IPS-15b (cell line): ENCODE data around the gene PRR20G.

Experiments used
- H3K27me3 ChIP-seq: one replicate; pipeline ENCODE4 v1.6.1; 2013; ENCODE audit warnings: low read length; ENCODE audit not compliant: control insufficient read depth, insufficient read depth
- H3K36me3 ChIP-seq: one replicate; pipeline ENCODE4 v1.6.1; 2013; ENCODE audit warnings: low read length; ENCODE audit not compliant: control insufficient read depth, insufficient read depth
- H3K4me1 ChIP-seq: one replicate; pipeline ENCODE4 v1.6.1; 2013; ENCODE audit warnings: mild to moderate bottlenecking, low read length; ENCODE audit not compliant: control insufficient read depth, insufficient read depth
- H3K4me3 ChIP-seq: one replicate; pipeline ENCODE4 v1.5.1; 2013; ENCODE audit warnings: low read depth, low read length
- H3K9ac ChIP-seq: one replicate; pipeline ENCODE4 v1.6.1; 2013; ENCODE audit warnings: low read depth, mild to moderate bottlenecking, low read length
- H3K9me3 ChIP-seq: one replicate; pipeline ENCODE4 v1.6.1; 2013; ENCODE audit warnings: mild to moderate bottlenecking, low read length; ENCODE audit not compliant: control insufficient read depth, insufficient read depth

Gene PRR20G

DNA sequence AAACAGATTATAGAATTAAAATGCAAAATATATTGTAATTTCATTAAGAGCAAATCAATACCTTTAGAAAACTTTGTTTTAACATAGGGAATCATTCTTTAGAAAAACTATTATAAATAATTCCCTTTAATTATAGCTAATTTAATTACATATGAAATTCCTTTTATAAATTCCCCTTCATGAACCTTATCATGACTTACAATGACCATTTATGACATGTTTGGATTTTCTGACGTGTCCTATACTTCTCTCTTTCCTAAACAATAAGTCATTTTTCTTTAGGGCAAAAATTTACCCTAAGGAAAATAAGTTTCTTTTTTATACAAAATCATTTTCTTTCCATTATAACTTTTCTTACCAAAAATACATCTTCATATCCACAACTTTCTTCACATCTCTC lies 37.8 kb downstream of the PRR20G start:
- H3K9me3 ChIP-seq = peaks cover 27% of the 10 kb centered on the region
- H3K4me3 ChIP-seq = no peak overlapping the region
- H3K9ac ChIP-seq = no peak overlapping the region
- no peaks in the 10 kb centered on the region for H3K36me3 ChIP-seq
- no peaks in the 10 kb centered on the region for H3K4me1 ChIP-seq
- H3K27me3 ChIP-seq = no peaks in the 10 kb centered on the region

DNA sequence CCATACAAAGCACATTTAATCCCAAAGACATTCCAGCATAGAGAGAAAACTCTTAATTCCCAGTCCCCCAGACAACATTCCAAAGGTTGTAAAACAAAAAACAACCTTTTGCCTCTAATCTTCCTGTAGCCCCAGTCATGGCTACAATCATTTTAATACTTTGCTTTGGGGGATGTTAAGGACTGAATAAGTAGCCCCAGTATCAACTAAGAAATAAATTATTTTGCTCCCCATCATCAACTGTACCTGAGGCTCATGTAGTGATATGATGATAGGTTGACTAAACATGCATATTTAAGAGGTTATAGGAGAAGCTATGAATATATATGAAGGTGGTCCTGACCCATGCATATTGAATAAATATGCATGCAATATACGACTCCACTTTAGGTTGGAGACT lies 40.6 kb downstream of the PRR20G start:
- Histone ChIP-seq H3K4me3 (no peak overlapping the region), H3K9ac (no peak overlapping the region), H3K36me3 (no peaks in the 10 kb centered on the region), H3K4me1 (no peaks in the 10 kb centered on the region), H3K9me3 (peaks cover 24% of the 10 kb centered on the region), H3K27me3 (no peaks in the 10 kb centered on the region)

DNA sequence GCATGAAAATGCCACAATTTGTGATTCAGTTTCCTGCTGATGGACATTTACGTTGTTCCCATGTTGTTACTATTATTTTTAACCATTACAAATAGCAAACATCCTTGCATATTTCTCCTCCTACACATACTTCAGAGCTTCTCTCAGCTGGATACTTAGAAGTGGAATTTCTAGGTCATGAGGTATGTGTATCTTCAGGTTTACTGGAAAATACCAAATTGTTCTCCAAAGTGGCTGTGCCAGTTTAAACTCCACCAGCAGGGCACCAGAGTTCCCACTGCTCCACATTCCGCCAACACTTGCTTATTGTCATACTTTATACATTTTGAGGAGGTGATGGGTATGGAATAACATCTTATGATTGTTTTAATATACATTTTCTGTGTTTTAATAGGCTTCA lies 49.2 kb downstream of the PRR20G start:
- Histone ChIP-seq H3K9ac (no peak overlapping the region), H3K36me3 (no peaks in the 10 kb centered on the region), H3K4me1 (no peaks in the 10 kb centered on the region), H3K9me3 (peaks cover 5% of the 10 kb centered on the region), H3K4me3 (no peak overlapping the region), H3K27me3 (no peaks in the 10 kb centered on the region)

DNA sequence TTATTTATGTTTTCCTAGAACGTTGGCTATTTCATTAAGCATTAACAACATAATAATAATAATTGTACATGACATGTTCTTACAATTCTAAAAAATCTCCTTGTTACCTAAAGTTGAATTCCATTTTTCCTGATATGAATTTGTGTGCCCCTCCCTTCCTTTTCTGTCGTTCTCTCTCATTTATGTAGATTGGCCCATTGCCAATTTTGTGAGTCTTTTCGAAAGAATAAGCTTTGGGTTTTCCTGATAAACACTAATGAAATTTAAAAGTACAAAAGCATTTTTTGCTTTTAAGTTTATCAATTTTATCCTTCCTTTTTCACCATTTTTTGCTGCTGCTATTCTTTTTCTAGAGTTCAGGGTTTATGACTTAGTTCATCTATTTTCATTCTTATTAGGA lies 50.0 kb downstream of the PRR20G start:
- peaks cover 5% of the 10 kb centered on the region for H3K9me3 ChIP-seq
- no peaks in the 10 kb centered on the region for H3K4me1 ChIP-seq
- no peaks in the 10 kb centered on the region for H3K36me3 ChIP-seq
- H3K4me3 ChIP-seq = no peak overlapping the region
- no peaks in the 10 kb centered on the region for H3K27me3 ChIP-seq
- H3K9ac ChIP-seq = no peak overlapping the region

DNA sequence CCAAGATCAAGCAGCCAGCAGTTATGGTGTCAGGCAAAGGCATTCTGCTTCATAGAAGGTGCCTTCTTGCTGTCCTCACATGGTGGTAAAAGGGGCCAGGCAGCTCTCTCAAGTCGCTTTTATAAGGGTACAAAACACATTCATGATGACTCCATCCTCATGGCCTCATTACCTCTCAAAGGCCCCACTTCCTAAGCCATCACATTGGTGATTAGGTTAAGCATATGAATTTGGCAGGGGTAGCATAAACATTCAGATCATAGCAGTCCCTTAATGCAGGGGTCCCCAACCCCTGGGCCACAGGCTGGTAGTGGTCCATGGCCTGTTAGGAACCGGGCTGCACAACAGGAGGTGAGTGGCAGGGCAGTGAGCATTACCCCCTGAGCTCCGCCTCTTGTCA lies 52.1 kb downstream of the PRR20G start:
- H3K36me3 ChIP-seq = no peaks in the 10 kb centered on the region
- H3K27me3 ChIP-seq = no peaks in the 10 kb centered on the region
- H3K9me3 ChIP-seq = no peaks in the 10 kb centered on the region
- H3K9ac ChIP-seq = no peak overlapping the region
- H3K4me3 ChIP-seq = no peak overlapping the region
- H3K4me1 ChIP-seq = no peaks in the 10 kb centered on the region

DNA sequence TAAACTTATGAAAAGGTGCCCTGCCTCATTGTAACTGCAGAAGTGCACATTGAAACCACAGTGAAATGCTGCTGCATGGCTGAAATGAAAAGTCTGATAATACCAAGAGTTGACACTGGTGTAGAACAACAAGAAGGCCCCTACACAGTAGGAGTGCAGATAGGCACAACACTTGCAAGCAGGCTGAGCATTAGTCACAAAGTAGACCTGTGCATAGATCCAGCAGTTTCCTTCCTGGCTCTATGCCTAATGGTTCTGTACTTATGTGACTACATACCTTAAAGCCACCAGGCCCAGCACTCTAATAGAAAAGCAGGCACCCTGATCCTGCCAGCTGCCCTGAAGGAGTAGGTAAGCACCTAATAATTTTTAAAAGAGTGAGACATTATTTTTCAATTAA lies 53.1 kb downstream of the PRR20G start:
- Histone ChIP-seq H3K4me1 (no peaks in the 10 kb centered on the region), H3K36me3 (no peaks in the 10 kb centered on the region), H3K9me3 (no peaks in the 10 kb centered on the region), H3K27me3 (no peaks in the 10 kb centered on the region), H3K4me3 (no peak overlapping the region), H3K9ac (no peak overlapping the region)
